ENCODE results near the gene NETO2. TPM values are rescaled to one million over a fixed set of nuclear protein-coding genes. Genes with fewer than 3 reads are reported as not detected.

NETO2 gene
- total RNA-seq, 1 donor from 2014 or later, result 0.18 TPM

GRCh38 chr16:47049901-47050583 lies 93.7 kb downstream of the NETO2 start:
- ATAC-seq, result no peak
- no peak for DNase-seq (ENCODE audit: low spot score)

GRCh38 chr16:47047524-47048203 lies 96.1 kb downstream of the NETO2 start:
- DNase-seq (ENCODE audit: low spot score), result no peak
- ATAC-seq, result no peak

GRCh38 chr16:47046726-47047523 lies 96.8 kb downstream of the NETO2 start:
- no peak for ATAC-seq
- no peak for DNase-seq (ENCODE audit: low spot score)

- DNase-seq (ENCODE audit: low spot score), result no peak
- ATAC-seq, result no peak
These were observed 98.3 kb downstream of the NETO2 start for GRCh38 chr16:47045459-47045858.

GRCh38 chr16:47045023-47045422 lies 98.7 kb downstream of the NETO2 start:
- DNase-seq (ENCODE audit: low spot score) (no peak), ATAC-seq (no peak)

GRCh38 chr16:47043970-47044684 lies 99.6 kb downstream of the NETO2 start:
- ATAC-seq (no peak), DNase-seq (ENCODE audit: low spot score) (no peak)

GRCh38 chr16:47043200-47043599 lies 100.5 kb downstream of the NETO2 start:
- ATAC-seq, result no peak
- DNase-seq (ENCODE audit: low spot score), result no peak

GRCh38 chr16:47037746-47038458 lies 105.8 kb downstream of the NETO2 start:
- peak; percentile 100 for ATAC-seq
- DNase-seq (ENCODE audit: low spot score), result peak; percentile 87

- DNase-seq (ENCODE audit: low spot score), result no peak
- no peak for ATAC-seq
These were observed 106.4 kb downstream of the NETO2 start for GRCh38 chr16:47037396-47037745.

- ATAC-seq (no peak), DNase-seq (ENCODE audit: low spot score) (no peak)
These were observed 107.5 kb downstream of the NETO2 start for GRCh38 chr16:47036201-47036600.

- DNase-seq (ENCODE audit: low spot score) (no peak), ATAC-seq (no peak)
These were observed 108.3 kb downstream of the NETO2 start for GRCh38 chr16:47035436-47035835.

GRCh38 chr16:47034455-47034854 lies 109.3 kb downstream of the NETO2 start:
- no peak for DNase-seq (ENCODE audit: low spot score)
- no peak for ATAC-seq

- no peak for DNase-seq (ENCODE audit: low spot score)
- no peak for ATAC-seq
These were observed 110.6 kb downstream of the NETO2 start for GRCh38 chr16:47033176-47033575.

GRCh38 chr16:47029724-47030123 lies 114.0 kb downstream of the NETO2 start:
- no peak for DNase-seq (ENCODE audit: low spot score)

GRCh38 chr16:47028767-47029377 lies 114.9 kb downstream of the NETO2 start:
- ATAC-seq (no peak), DNase-seq (ENCODE audit: low spot score) (no peak)

More at GRCh38 chr16:47029724-47030123, 114.0 kb downstream of the NETO2 start:
- no peak for ATAC-seq

Other genes with a start within 250 kb of the NETO2 start
- 33.1 TPM for gene DNAJA2, start 170.3 kb downstream of the NETO2 start, total RNA-seq

Measured in left lobe of liver (tissue), 2 donors.